SH-SY5Y (cell line): ENCODE results near the gene CADPS2.

Experiments
- GATA2 ChIP-seq: IDR thresholded peaks from 2 replicates; pipeline ENCODE4 v1.6.1; 2011; ENCODE audit warnings: mild to moderate bottlenecking, low read depth, low read length
- GATA3 ChIP-seq: IDR thresholded peaks from 2 replicates; pipeline ENCODE4 v1.6.1; 2011; ENCODE audit warnings: low read depth, mild to moderate bottlenecking, low read length, moderate library complexity

The CADPS2 gene

DNA sequence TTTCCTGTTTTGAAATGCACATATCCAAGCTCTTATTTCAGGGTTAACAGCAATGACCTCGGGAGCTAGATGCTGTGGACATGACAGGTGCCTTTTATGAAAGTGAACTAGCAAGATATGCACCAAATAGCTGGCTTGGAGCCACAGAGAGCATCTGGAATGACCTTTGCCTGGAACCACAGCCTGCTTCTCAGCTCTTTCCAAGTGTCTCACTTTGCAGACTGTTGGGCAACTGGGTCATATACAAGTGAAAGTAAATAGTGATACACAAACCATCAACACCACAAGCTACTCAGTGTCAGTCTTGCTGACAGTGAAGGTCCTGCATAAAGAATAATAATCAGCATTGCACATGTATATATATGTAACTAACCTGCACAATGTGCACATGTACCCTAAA lies 370.9 kb downstream of the CADPS2 start:
- TF ChIP-seq GATA2 (no peak), GATA3 (no peak)

GRCh38 chr7:122511268-122511667 lies 375.0 kb downstream of the CADPS2 start:
- TF ChIP-seq GATA3 (no peak), GATA2 (no peak)

DNA sequence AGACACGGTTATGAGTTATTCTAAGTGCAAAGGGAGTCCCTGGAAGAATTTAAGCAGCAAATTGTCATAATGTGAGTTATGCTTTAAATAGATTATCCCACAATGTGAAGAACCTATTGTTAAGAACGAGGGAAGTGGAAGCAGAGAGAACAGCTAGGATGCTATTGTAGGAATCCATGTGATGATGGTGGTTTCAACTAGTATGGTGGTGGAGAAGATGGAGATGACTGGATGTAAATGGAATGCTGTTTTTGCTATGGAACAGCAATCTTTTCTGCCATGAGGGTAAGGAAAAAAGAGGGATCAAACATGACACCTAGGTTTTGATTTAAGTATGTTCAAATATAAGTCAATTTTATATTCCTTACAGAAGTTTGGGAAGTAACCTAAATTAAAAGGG lies 378.7 kb downstream of the CADPS2 start:
- TF ChIP-seq GATA2 (no peak), GATA3 (no peak)

GRCh38 chr7:122492007-122492406 lies 394.3 kb downstream of the CADPS2 start:
- no peak for TF ChIP-seq GATA3
- TF ChIP-seq GATA2 = no peak

DNA sequence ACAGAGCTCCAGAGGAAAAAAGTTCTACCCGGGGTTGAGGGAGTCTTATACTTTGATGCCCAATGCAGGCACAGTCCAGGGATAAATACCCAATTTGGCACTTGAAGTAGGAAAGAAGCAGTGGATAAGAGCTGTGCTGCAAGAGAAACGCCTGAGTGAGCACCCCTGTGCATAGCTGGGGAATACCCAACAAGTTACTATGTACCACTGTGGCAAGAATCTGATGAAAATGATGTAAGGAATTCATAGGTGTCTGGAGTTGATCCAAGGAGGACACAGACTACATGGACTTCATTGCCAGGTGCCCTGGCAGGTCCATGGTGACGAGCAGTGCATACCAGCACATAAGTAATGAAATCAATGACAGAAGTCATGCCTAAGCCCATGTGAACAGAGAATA lies 398.0 kb downstream of the CADPS2 start:
- TF ChIP-seq GATA2 (no peak), GATA3 (no peak)

- TF ChIP-seq GATA2 (no peak), GATA3 (no peak)
Observed at GRCh38 chr7:122487131-122487530, 399.1 kb downstream of the CADPS2 start.

DNA sequence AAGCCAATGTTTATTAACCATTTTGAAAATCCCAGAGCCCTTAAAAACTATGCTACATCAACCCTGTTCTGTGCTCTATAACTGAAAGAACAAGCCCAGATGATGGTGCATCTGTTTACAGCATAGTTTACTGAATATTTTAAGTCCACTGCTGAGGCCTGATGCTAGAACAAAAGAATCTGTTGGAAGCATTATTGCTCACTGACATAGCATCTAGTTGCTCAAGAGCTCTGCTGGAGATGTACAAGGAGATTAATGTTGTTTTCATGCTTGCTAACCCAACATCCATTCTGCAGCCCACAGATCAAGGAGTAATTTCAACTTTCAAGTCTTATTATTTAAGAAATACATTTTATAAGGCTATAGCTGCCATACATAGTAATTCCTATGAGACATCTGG lies 400.4 kb downstream of the CADPS2 start:
- TF ChIP-seq GATA3 (no peak), GATA2 (no peak)

GRCh38 chr7:122482212-122482611 lies 404.0 kb downstream of the CADPS2 start:
- TF ChIP-seq GATA2 (no peak), GATA3 (no peak)

DNA sequence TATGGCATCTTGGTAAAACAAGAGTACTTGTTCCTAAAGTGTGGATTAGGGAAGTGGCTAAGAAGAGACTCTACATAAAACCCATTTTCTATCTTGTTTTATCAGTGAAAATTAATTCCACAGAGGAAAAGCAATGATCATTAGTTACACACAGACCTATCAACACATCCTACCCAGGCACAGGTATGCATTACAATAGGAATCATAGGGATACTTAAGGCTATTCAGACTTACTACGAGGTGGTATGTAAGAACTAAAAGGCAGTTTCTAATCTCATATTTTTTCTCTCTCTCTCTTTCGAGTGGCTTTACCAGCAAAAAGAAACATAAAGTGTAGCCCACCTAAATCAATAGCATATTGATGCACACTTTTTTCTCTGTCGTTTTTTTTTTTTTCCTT lies 415.4 kb downstream of the CADPS2 start:
- no peak for TF ChIP-seq GATA3

DNA sequence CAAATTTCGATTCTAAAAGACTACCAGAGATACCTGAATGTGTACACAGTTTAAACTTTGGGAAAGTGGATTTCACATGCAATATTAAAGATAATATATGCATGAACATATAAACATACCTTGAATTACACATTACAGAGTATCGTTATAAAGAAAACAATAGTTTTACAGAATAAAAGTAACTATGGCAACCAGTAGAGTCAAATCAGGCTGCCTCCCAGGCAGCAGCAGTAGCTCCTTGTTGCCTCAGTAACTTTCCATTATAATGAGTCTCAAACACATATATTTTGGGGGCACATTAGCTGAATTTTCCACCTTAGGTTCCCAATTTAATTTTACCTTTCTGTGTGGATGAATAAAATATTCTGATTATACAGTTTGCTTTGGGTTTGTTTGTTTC lies 417.3 kb downstream of the CADPS2 start:
- TF ChIP-seq GATA3 (no peak), GATA2 (no peak)

- TF ChIP-seq GATA2 (no peak), GATA3 (no peak)
Observed at GRCh38 chr7:122467661-122468449, 418.4 kb downstream of the CADPS2 start.

- TF ChIP-seq GATA2 (no peak), GATA3 (no peak)
Observed at GRCh38 chr7:122465296-122465695, 421.0 kb downstream of the CADPS2 start.

GRCh38 chr7:122463631-122464030 lies 422.6 kb downstream of the CADPS2 start:
- TF ChIP-seq GATA3 = no peak
- no peak for TF ChIP-seq GATA2

GRCh38 chr7:122460936-122461335 lies 425.3 kb downstream of the CADPS2 start:
- no peak for TF ChIP-seq GATA3
- TF ChIP-seq GATA2 = no peak

DNA sequence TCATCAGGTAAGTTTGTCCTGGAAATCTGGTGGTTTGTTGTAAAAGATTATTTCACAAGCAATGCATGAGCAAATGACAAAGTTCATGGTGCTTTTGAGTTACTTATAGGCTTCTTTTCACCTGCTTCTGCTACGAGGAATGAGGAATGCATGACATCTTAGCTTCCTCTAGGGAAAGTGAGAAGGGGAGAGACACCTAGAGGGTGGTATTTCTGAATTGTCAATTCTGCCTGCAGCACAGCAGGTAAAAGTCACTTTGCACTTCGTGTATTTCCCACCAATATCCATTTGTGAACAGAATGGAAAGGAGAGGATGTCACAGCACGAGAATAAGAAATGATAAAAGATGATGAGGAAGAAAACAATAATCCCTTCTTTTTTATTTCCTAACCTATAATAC lies 428.3 kb downstream of the CADPS2 start:
- TF ChIP-seq GATA3 (no peak), GATA2 (no peak)

DNA sequence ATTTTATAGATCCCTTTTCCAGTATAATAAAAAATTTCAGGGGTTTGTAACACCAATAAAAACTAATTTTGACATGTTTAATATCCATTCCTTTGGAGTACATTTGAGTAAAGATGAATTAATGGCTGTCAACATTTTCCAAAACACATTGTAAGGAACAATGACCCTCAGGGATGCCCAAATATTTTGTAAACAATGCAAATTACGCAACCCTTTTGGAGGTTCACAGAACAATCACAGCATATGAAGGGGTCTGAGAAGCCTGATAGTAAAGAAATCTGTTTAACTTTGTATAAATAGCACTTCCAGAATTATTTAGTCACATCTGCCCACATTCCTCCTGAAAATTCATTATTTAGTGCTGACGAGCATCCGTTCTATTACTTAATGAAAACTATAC lies 428.9 kb downstream of the CADPS2 start:
- TF ChIP-seq GATA2 = no peak
- no peak for TF ChIP-seq GATA3
